Activated T-cell treated with anti-CD3 and anti-CD28 coated beads, Interleukin-2, amount 50 U/mL, for 4 hours (primary cell): ENCODE data around the gene KHK. TPM values are rescaled to one million over a fixed set of nuclear protein-coding genes. Genes with fewer than 3 reads are reported as not detected.
"Not testable (repeated sequence)": the region's sequence is repeated elsewhere in the genome, so short reads cannot be mapped to it uniquely, and the experiment has no call there.

Source experiments
- ATAC-seq, 2 donors: fragments of 200-7000 bp; cut with Tn5 transposase; one replicate each; pipeline ENCODE4 v1.10.0; 2021
- DNase-seq: peaks from one replicate; pipeline ENCODE4 v3.0.0-alpha.2; 2020
- H3K27me3 Mint-ChIP-seq: one replicate; pipeline ENCODE4 v1.8.0; 2021; ENCODE audit warnings: low read depth, mixed read lengths
- H3K36me3 Mint-ChIP-seq: one replicate; pipeline ENCODE4 v1.8.0; 2022; ENCODE audit warnings: mixed read lengths; ENCODE audit not compliant: insufficient read depth
- H3K4me1 Mint-ChIP-seq: one replicate; pipeline ENCODE4 v1.8.0; 2021; ENCODE audit warnings: low read depth, mixed read lengths
- H3K4me3 Mint-ChIP-seq: one replicate; pipeline ENCODE4 v1.8.0; 2021; ENCODE audit warnings: mild to moderate bottlenecking, moderate library complexity, mixed read lengths
- H3K9me3 Mint-ChIP-seq: one replicate; pipeline ENCODE4 v1.8.0; 2021; ENCODE audit warnings: mixed read lengths
- total RNA-seq, 3 donors: library from RNA; stranded (reverse); gene quantifications; one replicate each; pipeline ENCODE4 v1.2.1, GENCODE V29; 2021

The KHK gene
- total RNA-seq, 3 donors from 2014 or later, result 5.2 to 10.7 (median 5.5) TPM

DNA sequence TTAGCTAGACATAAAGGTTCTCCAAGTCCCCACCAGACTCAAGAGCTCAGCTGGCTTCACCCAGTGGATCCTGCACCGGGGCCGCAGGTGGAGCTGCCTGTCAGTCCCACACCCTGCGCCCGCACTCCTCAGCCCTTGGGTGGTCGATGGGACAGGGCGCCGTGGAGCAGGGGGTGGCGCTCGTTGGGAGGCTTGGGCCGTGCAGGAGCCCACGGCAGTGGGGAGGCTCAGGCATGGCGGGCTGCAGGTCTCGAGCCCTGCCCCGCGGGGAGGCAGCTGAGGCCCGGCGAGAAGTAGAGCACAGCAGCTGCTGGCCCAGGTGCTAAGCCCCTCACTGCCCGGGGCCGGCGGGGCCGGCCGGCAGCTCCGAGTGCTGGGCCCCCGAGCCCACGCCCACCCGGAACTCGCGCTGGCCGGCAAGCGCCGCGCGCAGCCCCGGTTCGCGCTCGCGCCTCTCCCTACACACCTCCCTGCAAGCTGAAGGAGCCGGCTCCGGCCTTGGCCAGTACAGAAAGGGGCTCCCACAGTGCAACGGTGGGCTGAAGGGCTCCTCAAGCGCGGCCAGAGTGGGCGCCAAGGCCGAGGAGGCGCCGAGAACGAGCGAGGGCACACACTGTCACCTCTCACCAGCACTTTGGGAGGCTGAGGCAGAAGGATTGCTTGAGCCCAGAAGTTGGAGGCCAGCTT lies 25.0 kb downstream of the KHK start:
- not testable (repeated sequence) for H3K4me3 Mint-ChIP-seq, H3K9me3 Mint-ChIP-seq, DNase-seq, H3K4me1 Mint-ChIP-seq, H3K27me3 Mint-ChIP-seq, H3K36me3 Mint-ChIP-seq, ATAC-seq

DNA sequence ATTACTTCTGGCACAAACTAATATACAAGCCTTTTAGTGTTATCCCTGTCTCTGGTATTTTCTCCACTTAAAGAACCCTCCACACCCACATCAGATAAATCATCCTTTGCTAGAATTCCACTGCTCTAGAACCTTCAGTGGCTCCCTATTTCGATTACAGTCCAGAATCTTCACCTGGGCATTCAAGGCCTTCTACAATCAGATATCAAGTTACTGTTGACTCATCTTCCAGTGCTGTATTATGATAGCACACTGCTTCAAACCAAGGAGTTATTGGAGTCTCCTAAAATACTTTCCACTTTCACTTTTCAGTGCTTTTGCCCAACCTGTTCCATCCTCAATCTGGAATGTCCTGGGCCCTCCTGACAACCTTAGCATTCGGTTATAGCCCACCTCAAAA lies 28.9 kb downstream of the KHK start:
- no peak for DNase-seq
- H3K4me1 Mint-ChIP-seq, result peaks cover 10% of the 10 kb centered on the region
- H3K27me3 Mint-ChIP-seq, result peaks cover 29% of the 10 kb centered on the region
- no peaks in the 10 kb centered on the region for H3K9me3 Mint-ChIP-seq
- H3K4me3 Mint-ChIP-seq, result no peak overlapping the region
- ATAC-seq, result no peak
- H3K36me3 Mint-ChIP-seq, result no peaks in the 10 kb centered on the region

DNA sequence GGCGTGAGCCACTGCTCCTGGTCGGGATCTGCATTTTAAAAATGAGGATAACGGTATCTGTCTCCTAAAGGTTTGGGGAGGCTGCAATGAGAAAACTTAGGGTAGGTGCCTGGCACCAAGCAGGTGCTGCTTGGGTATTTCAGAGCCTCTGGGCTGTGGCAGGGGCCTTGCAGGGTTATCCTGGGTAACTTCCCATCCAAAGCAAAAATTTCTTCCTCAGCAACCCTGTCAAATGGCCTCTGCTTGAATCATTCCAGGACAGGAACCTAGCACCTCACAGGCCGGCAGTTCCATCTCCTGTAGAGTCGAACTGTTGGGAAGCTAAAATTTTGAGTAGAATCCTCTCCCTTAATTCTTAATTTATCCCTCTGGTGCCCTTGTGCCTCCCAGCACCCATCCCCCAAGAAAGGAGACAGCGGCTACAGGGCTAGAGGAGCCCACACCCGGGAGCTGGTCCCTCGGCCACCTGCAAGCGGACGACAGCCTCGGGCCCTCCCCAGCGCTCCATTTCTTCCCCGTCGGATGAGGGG lies 31.5 kb downstream of the KHK start:
- ATAC-seq, result no peak
- Mint-ChIP-seq H3K4me1 (peaks cover 16% of the 10 kb centered on the region), H3K9me3 (no peaks in the 10 kb centered on the region), H3K36me3 (no peaks in the 10 kb centered on the region), H3K27me3 (peaks cover 32% of the 10 kb centered on the region), H3K4me3 (peak overlapping the region; percentile 54)
- no peak for DNase-seq

GRCh38 chr2:27118525-27119329 lies 32.2 kb downstream of the KHK start, which contains the start of gene CGREF1:
CGREF1 (minus strand) TSS chr2:27119128; CDS start chr2:27104366, 14,762 bp downstream.
- Mint-ChIP-seq H3K4me3 (peak within 1 kb of the TSS; percentile 77), H3K36me3 (no peaks in the 10 kb centered on the region), H3K4me1 (peaks cover 20% of the 10 kb centered on the region), H3K27me3 (peaks cover 32% of the 10 kb centered on the region), H3K9me3 (no peaks in the 10 kb centered on the region)
- DNase-seq (no peak), ATAC-seq (peak; percentile 32 to 47)

- Mint-ChIP-seq H3K4me3 (peak overlapping the region; percentile 77), H3K27me3 (peaks cover 32% of the 10 kb centered on the region), H3K4me1 (peaks cover 23% of the 10 kb centered on the region)
- not testable (repeated sequence) for H3K36me3 Mint-ChIP-seq, ATAC-seq, H3K9me3 Mint-ChIP-seq, DNase-seq
Measured at GRCh38 chr2:27119330-27119670, 32.7 kb downstream of the KHK start.

DNA sequence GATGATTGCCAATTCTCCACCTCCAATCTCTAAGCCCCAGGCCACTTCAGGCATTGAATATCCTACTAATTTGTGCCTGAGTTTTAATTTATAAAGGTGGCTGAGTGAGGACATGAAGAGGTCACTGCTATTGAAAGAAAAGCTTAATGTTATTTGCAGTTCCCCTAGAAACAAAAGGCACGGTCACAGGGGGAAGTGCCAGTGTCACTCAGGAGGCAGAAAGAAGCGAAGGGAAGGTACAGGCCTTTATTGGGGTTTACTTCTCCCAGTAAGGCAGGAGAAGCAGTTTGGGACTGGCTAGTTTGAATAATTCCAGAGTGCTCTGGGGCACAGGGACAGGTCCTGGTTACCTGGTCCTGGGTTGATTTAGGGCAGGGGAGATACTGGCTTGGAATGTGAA lies 35.3 kb downstream of the KHK start:
- ATAC-seq, result no peak
- Mint-ChIP-seq H3K4me1 (peaks cover 23% of the 10 kb centered on the region), H3K4me3 (peak overlapping the region; percentile 85)

DNA sequence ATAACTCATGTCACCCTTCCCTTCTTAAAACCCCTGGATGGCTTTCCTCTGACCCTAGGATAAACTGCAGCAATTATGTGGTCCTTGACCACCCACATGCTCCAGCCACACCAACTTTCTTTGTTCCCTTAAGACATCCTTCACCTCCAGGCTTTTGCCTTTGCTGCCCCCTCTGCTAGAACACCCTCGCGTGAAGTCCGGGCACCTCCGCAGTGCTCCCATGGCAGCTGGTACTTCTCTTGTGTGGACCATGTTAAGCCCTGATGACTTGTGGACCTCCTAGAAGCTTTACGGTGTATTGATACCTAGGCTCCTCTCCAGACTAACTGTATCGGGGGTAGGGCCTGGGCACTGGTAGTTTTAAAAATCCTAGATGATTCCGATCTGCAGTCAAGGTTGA lies 36.2 kb downstream of the KHK start:
- peak overlapping the region; percentile 85 for H3K4me3 Mint-ChIP-seq
- H3K27me3 Mint-ChIP-seq, result peaks cover 25% of the 10 kb centered on the region
- no peaks in the 10 kb centered on the region for H3K36me3 Mint-ChIP-seq
- no peak for ATAC-seq
- H3K9me3 Mint-ChIP-seq, result no peaks in the 10 kb centered on the region
- H3K4me1 Mint-ChIP-seq, result peaks cover 23% of the 10 kb centered on the region
- no peak for DNase-seq

More for the DNA sequence above, 35.3 kb downstream of the KHK start:
- Mint-ChIP-seq H3K27me3 (peaks cover 30% of the 10 kb centered on the region), H3K9me3 (no peaks in the 10 kb centered on the region), H3K36me3 (no peaks in the 10 kb centered on the region)
- no peak for DNase-seq

DNA sequence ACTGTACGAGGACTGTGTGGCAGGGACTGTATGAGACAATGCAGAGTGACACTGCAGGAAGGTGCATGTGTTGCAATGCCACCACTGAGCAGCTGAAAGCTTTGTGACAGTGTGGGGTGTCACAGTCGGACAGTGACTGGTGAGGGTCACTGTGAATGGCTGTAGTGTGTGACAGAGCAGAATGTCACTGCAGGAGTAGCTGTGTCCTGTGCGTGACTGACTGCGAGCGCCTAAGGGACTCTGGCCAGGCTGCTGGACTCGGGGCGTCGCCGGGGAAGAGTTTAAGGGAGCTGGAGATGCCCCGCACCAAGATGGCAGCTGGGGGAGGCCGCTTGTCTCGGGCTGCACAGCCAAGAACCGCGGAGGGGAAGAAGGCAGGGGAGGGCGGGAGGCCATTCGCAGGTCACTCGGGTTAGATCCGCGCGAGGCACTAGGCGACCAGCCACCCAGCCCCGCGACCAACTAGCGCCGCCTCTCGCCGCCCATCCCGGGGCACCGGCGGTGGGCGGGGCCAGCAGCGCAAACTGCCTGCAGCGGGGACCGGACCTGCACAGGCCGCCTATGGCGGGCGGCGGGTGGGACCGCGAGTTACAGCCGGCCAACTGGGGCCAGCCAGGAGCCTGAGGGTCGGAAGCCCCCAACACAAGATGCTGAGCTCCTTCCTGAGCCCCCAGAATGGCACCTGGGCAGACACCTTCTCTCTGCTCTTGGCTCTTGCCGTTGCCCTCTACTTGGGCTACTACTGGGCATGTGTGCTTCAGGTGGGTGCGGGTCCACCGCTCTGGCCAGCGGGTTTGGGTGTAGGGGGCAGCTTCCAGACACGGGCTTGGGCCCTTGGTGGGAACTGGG lies 37.0 kb downstream of the KHK start, which contains the start of gene ABHD1:
Gene ABHD1 (plus strand): TSS at position 514 of the 849 bp plus-strand sequence. CDS start 134 bp downstream, at position 648.
- DNase-seq, result peak; percentile 49
- Mint-ChIP-seq H3K27me3 (peaks cover 18% of the 10 kb centered on the region), H3K9me3 (no peaks in the 10 kb centered on the region), H3K4me1 (peaks cover 20% of the 10 kb centered on the region), H3K36me3 (no peaks in the 10 kb centered on the region), H3K4me3 (peak within 1 kb of the TSS; percentile 85)
- peak; percentile 87 to 91 for ATAC-seq

GRCh38 chr2:27125104-27125503 lies 38.5 kb downstream of the KHK start:
- Mint-ChIP-seq H3K4me1 (peaks cover 14% of the 10 kb centered on the region), H3K9me3 (no peaks in the 10 kb centered on the region), H3K36me3 (peaks cover 5% of the 10 kb centered on the region), H3K4me3 (no peak overlapping the region), H3K27me3 (peaks cover 6% of the 10 kb centered on the region)
- ATAC-seq (no peak), DNase-seq (no peak)

GRCh38 chr2:27126252-27126710 lies 39.7 kb downstream of the KHK start:
- ATAC-seq, result no peak
- peaks cover 13% of the 10 kb centered on the region for H3K36me3 Mint-ChIP-seq

DNA sequence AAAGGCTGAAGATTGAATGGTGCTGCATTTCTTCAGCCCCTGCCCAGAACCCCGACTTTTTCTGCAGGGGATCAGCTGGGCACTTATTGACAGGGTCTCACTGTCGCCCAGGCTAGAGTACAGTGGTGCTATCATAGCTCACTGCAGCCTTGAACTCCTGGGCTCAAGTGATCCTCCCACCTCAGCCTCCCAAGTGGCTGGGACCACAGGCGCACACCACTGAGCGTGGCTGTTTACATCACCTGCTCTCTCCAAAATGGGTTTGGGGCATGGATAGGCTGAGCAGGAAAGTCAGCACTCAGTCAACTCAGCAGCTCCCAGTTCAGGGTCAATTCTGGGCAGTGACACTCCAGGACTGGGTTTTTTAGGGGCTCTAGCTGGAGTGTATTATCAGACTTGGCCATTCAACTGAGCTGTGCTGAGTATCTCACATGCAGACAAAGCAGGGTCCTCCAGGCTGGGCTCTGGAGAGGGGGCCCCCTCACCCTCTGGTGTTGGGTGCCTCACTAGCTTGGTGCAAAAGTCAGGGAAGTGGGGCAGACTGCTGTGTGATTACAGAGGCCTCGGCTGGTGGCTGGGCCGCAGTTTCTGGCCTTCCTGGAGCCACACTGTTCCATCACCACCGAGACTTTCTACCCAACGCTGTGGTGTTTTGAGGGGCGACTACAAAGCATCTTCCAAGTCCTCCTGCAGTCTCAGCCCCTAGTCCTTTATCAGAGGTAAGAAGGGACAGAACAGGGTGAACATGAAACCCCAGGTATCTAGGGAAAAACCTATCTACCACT lies 41.5 kb downstream of the KHK start:
- Mint-ChIP-seq H3K9me3 (no peaks in the 10 kb centered on the region), H3K36me3 (peaks cover 15% of the 10 kb centered on the region), H3K4me3 (no peak overlapping the region), H3K4me1 (peaks cover 17% of the 10 kb centered on the region), H3K27me3 (no peaks in the 10 kb centered on the region)
- no peak for ATAC-seq
- DNase-seq, result no peak

More at GRCh38 chr2:27126252-27126710, 39.7 kb downstream of the KHK start:
- Mint-ChIP-seq H3K4me3 (no peak overlapping the region), H3K4me1 (peaks cover 15% of the 10 kb centered on the region), H3K9me3 (no peaks in the 10 kb centered on the region), H3K27me3 (no peaks in the 10 kb centered on the region)
- no peak for DNase-seq

DNA sequence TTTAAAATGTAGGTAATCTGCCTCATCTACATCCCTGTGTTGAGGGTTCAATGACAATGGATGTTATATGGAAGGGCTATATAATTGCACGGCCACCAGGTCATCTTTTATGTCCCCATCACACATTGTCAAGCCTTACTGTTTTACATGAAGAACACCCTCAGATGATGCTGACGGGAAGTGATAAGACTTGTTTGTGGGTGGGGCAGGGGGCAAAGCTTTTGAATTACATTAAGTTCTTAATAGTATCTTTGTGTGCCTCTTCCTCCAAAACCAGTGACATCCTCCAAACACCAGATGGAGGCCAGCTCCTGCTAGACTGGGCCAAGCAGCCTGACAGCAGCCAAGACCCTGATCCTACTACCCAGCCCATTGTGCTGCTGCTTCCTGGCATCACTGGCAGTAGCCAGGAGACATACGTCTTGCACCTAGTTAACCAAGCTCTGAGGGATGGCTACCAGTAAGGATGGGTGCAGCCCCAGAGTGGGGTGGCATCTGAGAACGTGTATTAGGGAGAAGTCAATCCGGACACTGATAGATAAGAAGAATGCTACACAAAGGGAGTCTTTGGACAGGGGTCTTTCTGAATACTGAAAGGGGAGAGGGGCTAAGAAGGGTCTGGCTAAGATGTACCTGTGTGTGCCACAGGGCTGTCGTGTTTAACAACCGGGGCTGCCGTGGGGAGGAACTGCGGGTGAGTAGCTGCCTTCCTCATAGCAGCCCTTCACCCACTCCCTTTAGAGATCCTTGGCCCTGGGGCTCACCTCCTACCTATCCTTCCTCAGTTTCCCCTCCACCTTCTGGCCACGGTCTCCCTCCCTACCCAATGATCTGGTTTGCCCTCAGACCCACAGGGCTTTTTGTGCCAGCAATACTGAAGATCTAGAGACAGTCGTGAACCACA lies 42.3 kb downstream of the KHK start:
- ATAC-seq (no peak), DNase-seq (no peak)
- Mint-ChIP-seq H3K36me3 (peaks cover 15% of the 10 kb centered on the region), H3K27me3 (no peaks in the 10 kb centered on the region), H3K4me1 (peaks cover 20% of the 10 kb centered on the region), H3K4me3 (no peak overlapping the region), H3K9me3 (no peaks in the 10 kb centered on the region)
